K562 (cell line): ENCODE results near the gene ARF5.

Experiments
- BHLHE40 ChIP-seq: IDR thresholded peaks from 2 replicates; pipeline ENCODE4 v1.6.1; 2011; ENCODE audit warnings: low read length, improper control_type of control experiment
- EZH2 ChIP-seq: IDR thresholded peaks from 2 replicates; pipeline ENCODE4 v1.6.1; 2012; ENCODE audit warnings: low read depth, mild to moderate bottlenecking, inconsistent platforms, low read length, borderline replicate concordance
- HCFC1 ChIP-seq: IDR thresholded peaks from 2 replicates; pipeline ENCODE4 v1.6.1; 2012; ENCODE audit warnings: low read depth, low read length, improper control_type of control experiment
- POLR2A ChIP-seq: fragments of 450-650 bp; conservative IDR thresholded peaks from 2 replicates; pipeline ENCODE4 v1.6.1; 2016
- SREBF2 ChIP-seq: sonication (generic); formaldehyde crosslinking; IDR thresholded peaks from 2 replicates; pipeline ENCODE4 v1.4.0; 2020; ENCODE audit warnings: mild to moderate bottlenecking, missing genetic modification reagents

DNA sequence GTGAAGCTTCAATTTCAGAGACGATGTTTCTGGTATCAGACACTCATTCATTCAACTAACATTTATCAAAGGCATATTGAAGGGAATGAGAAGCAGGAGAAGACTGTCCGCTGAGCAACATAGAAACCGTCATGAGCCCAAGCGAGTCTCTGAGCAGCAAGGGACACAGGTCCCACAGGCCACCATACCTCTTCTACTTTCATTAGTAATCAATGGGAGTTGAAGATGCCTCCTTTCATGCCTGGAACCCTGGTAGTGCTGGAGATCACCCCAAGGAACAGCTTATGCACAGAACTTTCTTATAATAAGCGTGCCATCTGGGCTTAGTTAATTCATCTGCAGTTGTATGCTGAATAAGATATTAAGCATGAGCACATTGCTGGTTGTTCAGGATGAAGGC lies 28.5 kb downstream of the ARF5 start:
- TF ChIP-seq BHLHE40, result no peak
- no peak for TF ChIP-seq HCFC1
- TF ChIP-seq SREBF2 (CRISPR knock-in tag), result no peak
- no peak for TF ChIP-seq EZH2
- TF ChIP-seq POLR2A, result no peak
